BLaER1 (cell line): Measurements from ENCODE around the gene BTBD17.

Source experiments
- H3K27ac ChIP-seq: shearing (Covaris generic); formaldehyde crosslinking; 2 replicates; pipeline ENCODE4 v1.8.1; 2022
- H3K27me3 ChIP-seq: shearing (Covaris generic); formaldehyde crosslinking; 2 replicates; pipeline ENCODE4 v1.8.1; 2022
- H3K36me3 ChIP-seq: shearing (Covaris generic); formaldehyde crosslinking; 2 replicates; pipeline ENCODE4 v1.8.1; 2022
- H3K4me1 ChIP-seq: shearing (Covaris generic); formaldehyde crosslinking; 2 replicates; pipeline ENCODE4 v1.8.1; 2022
- H3K4me2 ChIP-seq: shearing (Covaris generic); formaldehyde crosslinking; 2 replicates; pipeline ENCODE4 v1.8.1; 2022
- H3K4me3 ChIP-seq: shearing (Covaris generic); formaldehyde crosslinking; 2 replicates; pipeline ENCODE4 v1.8.1; 2022
- H3K9ac ChIP-seq: shearing (Covaris generic); formaldehyde crosslinking; 2 replicates; pipeline ENCODE4 v1.8.1; 2022
- H3K9me3 ChIP-seq: shearing (Covaris generic); formaldehyde crosslinking; 2 replicates; pipeline ENCODE4 v1.8.1; 2022
- H4K20me1 ChIP-seq: shearing (Covaris generic); formaldehyde crosslinking; 2 replicates; pipeline ENCODE4 v1.8.1; 2022
- Cebpa-rat ChIP-seq: shearing (Covaris generic); IDR thresholded peaks from 2 replicates; pipeline ENCODE4 v1.8.1; 2022

The BTBD17 gene

DNA sequence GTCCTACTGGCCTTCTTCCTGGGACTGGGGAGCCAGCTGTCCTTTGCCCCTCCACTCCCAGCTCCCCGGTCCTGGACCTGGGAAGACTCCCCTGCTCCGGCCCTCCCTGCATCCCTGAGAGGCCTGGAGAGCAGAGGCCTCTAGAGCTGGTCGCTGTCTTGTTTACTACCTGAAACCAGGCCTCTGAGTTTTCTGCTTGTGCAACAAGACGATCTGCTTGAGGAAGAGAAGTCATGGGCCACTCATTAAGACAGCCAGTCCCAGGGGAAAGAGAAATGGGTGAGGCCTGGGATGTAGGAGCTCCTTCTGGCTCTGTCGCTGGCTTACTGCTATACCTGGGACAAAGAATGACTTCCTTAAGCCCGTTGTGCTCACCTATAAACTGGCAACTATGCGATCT is 40.4 kb upstream of the BTBD17 start:
- Histone ChIP-seq H3K9me3 (no peaks in the 10 kb centered on the region), H3K27ac (no peak overlapping the region), H3K4me3 (no peak overlapping the region), H3K36me3 (no peaks in the 10 kb centered on the region), H4K20me1 (no peaks in the 10 kb centered on the region), H3K9ac (no peak overlapping the region), H3K4me2 (no peak overlapping the region), H3K4me1 (no peaks in the 10 kb centered on the region; the same call in 1 of the 2 replicates), H3K27me3 (no peaks in the 10 kb centered on the region)
- no peak for TF ChIP-seq Cebpa-rat

DNA sequence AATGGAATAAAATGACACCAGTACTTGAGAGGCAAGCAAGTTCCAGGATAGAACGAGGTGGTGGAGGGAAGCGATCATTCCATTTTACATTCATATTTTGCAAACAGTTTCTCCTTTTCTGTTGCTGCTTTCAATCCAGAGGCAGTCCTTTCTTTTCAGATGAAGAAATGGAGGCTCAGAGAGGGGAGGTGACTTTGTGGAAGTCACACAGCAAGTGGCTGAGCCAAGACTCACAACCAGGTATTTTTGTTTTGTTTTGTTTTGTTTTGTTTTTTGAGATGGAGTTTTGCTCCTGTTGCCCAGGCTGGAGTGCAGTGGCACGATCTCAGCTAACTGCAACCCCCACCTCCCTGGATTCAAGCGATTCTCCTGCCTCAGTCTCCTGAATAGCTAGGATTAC is 34.9 kb upstream of the BTBD17 start:
- Histone ChIP-seq H4K20me1 (no peaks in the 10 kb centered on the region), H3K4me3 (no peak overlapping the region), H3K4me2 (no peak overlapping the region), H3K4me1 (peaks cover 35% of the 10 kb centered on the region), H3K27me3 (no peaks in the 10 kb centered on the region), H3K36me3 (no peaks in the 10 kb centered on the region), H3K27ac (no peak overlapping the region), H3K9ac (no peak overlapping the region), H3K9me3 (peaks cover 7% of the 10 kb centered on the region)
- TF ChIP-seq Cebpa-rat, result no peak

DNA sequence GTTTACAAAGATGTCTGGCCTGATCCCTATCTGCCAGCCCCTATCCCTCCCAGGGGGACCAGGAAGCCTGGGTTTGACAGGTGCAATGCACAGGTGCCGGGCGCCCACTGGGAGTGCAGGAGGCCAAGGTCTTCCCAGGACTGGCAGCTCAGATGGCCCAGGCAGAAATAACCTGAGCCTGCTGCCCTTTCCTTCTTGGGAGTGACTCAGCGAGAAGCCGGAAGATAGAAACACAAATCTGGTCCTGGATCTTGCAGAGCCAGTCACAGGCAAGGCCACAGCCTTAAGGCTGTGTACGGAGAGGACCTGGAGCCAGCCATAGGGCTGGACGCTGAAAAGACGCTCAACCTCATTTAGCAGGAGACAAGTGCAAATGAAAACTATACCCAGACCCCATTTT is 33.3 kb upstream of the BTBD17 start:
- H3K36me3 ChIP-seq, result no peaks in the 10 kb centered on the region
- H3K9ac ChIP-seq, result no peak overlapping the region
- no peak overlapping the region for H3K27ac ChIP-seq
- H3K27me3 ChIP-seq, result no peaks in the 10 kb centered on the region
- H3K9me3 ChIP-seq, result peaks cover 7% of the 10 kb centered on the region
- TF ChIP-seq Cebpa-rat, result no peak
- no peak overlapping the region for H3K4me2 ChIP-seq
- H4K20me1 ChIP-seq, result no peaks in the 10 kb centered on the region
- H3K4me1 ChIP-seq, result peaks cover 46% of the 10 kb centered on the region
- no peak overlapping the region for H3K4me3 ChIP-seq

DNA sequence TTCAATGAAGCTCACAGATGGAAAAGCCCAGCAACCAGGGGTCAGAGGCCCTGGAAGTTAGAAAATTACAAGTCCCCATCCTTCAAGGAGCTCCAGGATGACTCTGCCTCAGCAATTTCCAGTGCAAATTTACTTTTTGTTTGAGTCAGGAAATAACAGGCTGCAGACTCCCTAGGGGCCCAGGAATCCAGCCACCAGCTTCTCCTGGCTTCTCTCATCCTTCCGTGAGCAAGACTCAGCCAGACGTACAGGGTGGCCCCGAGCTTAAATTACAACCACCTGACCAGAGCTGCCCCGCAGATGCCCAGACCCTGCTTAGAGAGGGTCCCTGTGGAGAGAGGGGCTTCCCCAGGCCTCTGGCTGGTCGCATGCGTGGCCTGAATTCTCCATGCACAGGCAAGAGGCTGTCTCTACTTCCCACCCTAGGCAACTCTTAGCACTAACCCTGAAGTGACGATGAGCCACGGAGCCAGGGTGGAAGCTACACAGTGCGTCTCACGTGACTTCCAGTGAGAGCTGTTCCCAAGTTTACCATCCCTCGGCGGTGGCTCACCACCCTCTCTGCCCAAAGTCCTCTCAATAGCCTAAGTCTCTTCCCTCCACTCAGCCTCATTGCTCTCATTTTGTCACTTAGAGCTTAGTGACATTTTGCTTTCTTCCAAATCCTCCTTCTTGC is 32.7 kb upstream of the BTBD17 start:
- H3K4me2 ChIP-seq, result peak overlapping the region; percentile 74
- no peaks in the 10 kb centered on the region for H3K36me3 ChIP-seq
- no peaks in the 10 kb centered on the region for H4K20me1 ChIP-seq
- no peak overlapping the region for H3K4me3 ChIP-seq
- H3K27me3 ChIP-seq, result no peaks in the 10 kb centered on the region
- no peak overlapping the region for H3K9ac ChIP-seq
- H3K4me1 ChIP-seq, result peaks cover 46% of the 10 kb centered on the region
- H3K27ac ChIP-seq, result no peak overlapping the region
- no peak for TF ChIP-seq Cebpa-rat
- peaks cover 7% of the 10 kb centered on the region for H3K9me3 ChIP-seq

DNA sequence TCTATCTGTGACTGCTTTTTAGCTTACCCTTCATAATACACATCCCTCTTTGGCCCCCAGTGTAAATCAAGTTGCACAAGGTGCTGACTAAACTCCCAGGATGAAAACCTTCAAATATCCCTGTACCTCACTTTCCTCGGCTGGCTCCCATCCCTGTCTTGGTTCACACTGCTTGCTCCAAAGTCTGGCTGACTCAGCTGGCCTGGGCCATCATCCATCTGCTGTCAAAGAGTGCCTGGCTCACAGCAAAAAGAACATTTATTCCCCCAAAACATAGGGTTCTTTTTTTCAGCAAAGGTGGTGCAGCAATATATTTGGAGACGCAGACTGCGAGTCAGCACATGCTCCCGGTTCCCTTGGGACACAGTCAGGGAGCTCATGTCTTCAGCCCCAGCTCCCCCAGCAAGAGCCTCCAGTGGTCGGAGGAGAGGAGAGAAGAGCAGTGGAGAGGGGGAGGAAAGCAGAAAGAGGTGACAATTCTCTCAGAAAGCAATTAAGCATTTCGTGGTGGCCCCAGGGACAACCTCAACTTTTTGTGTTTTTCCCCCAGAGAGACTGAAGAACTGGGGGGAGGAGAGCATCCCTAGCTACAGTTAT is 31.8 kb upstream of the BTBD17 start:
- Histone ChIP-seq H3K4me1 (peaks cover 46% of the 10 kb centered on the region), H3K9ac (no peak overlapping the region), H3K27me3 (no peaks in the 10 kb centered on the region), H3K4me2 (peak overlapping the region; percentile 74), H3K36me3 (no peaks in the 10 kb centered on the region), H3K9me3 (peaks cover 7% of the 10 kb centered on the region), H3K4me3 (no peak overlapping the region), H3K27ac (no peak overlapping the region), H4K20me1 (no peaks in the 10 kb centered on the region)
- TF ChIP-seq Cebpa-rat, result no peak

DNA sequence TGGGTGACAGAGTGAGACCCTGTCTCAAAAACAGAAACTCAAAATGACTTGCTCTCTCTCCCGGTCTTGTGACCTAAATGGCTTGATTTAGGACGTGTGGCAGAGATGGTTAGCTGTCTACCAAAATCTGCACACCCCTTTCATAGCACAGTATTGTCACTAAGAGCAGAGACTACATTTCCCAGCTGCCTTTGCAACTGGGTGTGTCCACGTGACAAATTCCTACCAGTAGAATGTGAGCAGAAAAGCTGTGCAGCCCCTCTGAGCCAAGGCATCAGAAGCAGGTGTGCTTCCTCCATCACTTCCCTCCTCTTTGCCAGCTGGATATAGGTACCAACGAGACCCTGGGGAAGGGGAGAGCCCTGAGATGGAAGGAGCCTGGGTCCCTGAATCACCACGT is 31.2 kb upstream of the BTBD17 start:
- H3K4me3 ChIP-seq, result no peak overlapping the region
- H3K36me3 ChIP-seq, result no peaks in the 10 kb centered on the region
- no peak overlapping the region for H3K9ac ChIP-seq
- no peaks in the 10 kb centered on the region for H3K27me3 ChIP-seq
- H3K4me1 ChIP-seq, result peaks cover 46% of the 10 kb centered on the region
- peaks cover 7% of the 10 kb centered on the region for H3K9me3 ChIP-seq
- no peak for TF ChIP-seq Cebpa-rat
- H3K27ac ChIP-seq, result no peak overlapping the region
- peak overlapping the region; percentile 74 for H3K4me2 ChIP-seq
- H4K20me1 ChIP-seq, result no peaks in the 10 kb centered on the region

DNA sequence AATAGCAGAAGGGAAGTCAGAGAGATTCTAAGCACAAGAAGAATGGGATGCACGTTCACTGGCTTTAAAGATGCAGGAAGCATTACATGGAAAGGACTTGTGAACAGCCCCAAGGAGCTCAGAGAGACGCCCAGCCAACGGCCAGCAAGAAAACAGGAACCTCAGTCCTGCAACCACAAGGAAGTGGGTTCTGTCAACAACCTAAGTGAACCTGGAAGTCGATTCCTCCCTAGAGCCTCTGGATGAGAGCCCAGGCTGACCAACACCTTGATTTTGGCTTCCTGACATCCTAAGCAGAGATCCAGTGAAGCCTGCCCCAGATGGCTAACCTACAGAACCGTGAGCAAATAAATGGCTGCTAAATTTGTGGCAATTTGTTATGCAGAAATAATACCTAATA is 30.1 kb upstream of the BTBD17 start:
- Histone ChIP-seq H3K36me3 (no peaks in the 10 kb centered on the region), H3K4me2 (peak overlapping the region; percentile 52), H3K4me1 (peaks cover 46% of the 10 kb centered on the region), H4K20me1 (no peaks in the 10 kb centered on the region), H3K27ac (no peak overlapping the region), H3K9me3 (peaks cover 7% of the 10 kb centered on the region), H3K9ac (no peak overlapping the region), H3K27me3 (no peaks in the 10 kb centered on the region), H3K4me3 (no peak overlapping the region)
- TF ChIP-seq Cebpa-rat, result no peak

DNA sequence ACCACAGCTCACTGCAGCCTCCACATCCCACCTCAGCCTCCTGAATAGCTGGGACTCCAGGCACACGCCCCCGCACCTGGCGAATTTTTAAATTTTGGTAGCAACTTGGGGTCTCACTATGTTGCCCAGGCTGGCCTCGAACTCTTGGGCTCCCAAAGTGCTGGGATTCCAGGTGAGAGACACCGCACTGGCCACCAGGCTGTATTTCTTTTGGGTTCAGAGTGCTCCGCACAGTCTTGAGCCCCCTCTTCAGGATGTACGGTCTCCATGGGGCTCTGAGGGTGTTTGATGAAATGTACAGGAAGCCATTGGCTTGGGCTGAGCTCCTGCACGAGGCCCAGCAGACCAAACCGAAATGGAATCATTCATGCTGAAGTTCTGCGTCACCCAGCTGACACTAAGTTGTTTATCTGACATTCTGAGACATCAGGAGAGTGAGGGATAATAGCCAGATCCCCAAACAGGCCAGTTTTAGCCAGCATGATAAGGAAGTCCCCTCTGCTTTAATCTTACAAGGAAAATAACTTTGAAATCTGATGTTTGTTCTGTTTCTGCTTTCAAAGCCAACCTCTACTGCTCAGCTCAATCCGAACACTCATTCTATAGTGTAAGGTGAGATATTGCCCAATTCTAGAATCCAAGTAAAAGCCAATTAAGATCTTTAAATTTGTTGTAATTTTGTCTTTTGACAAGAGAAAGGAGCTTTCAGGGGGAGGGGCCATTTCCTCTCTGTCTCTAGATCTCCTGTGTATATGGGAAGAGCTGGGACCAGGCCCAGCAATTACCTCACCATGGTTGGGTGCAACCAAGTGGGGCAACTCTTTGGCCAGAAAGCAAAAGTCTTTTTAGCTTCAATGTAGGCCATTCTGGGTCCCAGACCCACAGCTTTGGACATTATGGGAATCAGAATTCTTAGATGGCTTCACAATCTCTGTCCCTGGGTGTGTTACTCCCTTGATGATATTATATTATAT is 29.3 kb upstream of the BTBD17 start:
- TF ChIP-seq Cebpa-rat, result no peak
- no peaks in the 10 kb centered on the region for H4K20me1 ChIP-seq
- H3K4me3 ChIP-seq, result no peak overlapping the region
- H3K4me1 ChIP-seq, result peaks cover 46% of the 10 kb centered on the region
- H3K36me3 ChIP-seq, result no peaks in the 10 kb centered on the region
- H3K4me2 ChIP-seq, result peak overlapping the region; percentile 52
- no peak overlapping the region for H3K9ac ChIP-seq
- peaks cover 7% of the 10 kb centered on the region for H3K9me3 ChIP-seq
- H3K27ac ChIP-seq, result no peak overlapping the region
- H3K27me3 ChIP-seq, result no peaks in the 10 kb centered on the region

DNA sequence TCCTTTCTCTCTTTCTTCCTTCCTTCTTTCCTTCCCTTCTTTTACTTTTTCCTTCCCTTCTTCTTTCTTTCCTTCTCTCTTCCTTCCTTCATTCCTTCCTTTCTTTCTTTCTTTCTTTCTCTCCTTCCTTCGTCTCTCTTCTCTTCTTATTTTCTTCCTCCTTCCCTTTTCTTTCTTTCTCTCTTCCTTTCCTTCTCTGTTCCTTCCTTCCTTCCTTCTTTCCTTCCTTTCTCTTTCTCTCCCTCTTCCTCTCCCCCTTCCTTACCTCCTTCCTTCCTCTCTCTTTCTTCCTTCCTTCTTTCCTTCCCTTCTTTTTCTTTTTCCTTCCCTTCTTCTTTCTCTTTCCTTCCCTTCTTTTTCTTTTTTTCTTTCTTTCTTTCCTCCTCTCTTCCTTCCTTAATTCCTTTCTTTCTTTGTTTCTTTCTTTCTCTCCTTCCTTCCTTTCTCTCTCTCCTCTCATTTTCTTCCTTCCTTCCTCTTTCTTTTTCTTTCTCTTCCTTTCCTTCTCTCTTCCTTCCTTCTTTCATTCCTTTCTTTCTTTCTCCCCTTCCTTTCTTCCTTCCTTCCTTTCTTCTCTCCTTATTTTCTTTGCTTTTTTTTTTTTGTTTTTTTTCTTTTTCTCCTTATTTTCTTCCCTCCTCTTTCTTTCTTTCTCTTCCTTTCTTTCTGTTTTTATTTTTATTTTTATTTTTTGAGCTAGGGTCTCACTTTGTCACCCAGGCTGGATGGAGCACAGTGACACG is 28.4 kb upstream of the BTBD17 start:
- Histone ChIP-seq H3K27me3 (no peaks in the 10 kb centered on the region), H3K27ac (no peak overlapping the region), H3K9ac (no peak overlapping the region), H3K4me3 (no peak overlapping the region), H3K36me3 (no peaks in the 10 kb centered on the region), H3K4me1 (peaks cover 46% of the 10 kb centered on the region), H4K20me1 (no peaks in the 10 kb centered on the region), H3K4me2 (no peak overlapping the region), H3K9me3 (peaks cover 7% of the 10 kb centered on the region)
- TF ChIP-seq Cebpa-rat, result no peak
